NCI-H526 (cell line): ENCODE results near the gene KCNQ5.

ENCODE experiments used
- DNase-seq, 2 experiments: peaks; one replicate each; lab custom pipeline; 2025; lab: John Stamatoyannopoulos, UW

Gene KCNQ5

GRCh38 chr6:73004231-73004630 is 382.4 kb downstream of the KCNQ5 start:
- no peak for DNase-seq

- DNase-seq = peak in 1 of 2 experiments; percentile 28
These were observed 383.0 kb downstream of the KCNQ5 start for GRCh38 chr6:73004861-73005260.

GRCh38 chr6:73006146-73006545 is 384.3 kb downstream of the KCNQ5 start:
- no peak for DNase-seq

GRCh38 chr6:73011945-73012344 is 390.1 kb downstream of the KCNQ5 start:
- no peak for DNase-seq

GRCh38 chr6:73017476-73017875 is 395.6 kb downstream of the KCNQ5 start:
- no peak for DNase-seq

- DNase-seq = no peak
These were observed 402.7 kb downstream of the KCNQ5 start for GRCh38 chr6:73024598-73024997.

GRCh38 chr6:73027691-73028090 is 405.8 kb downstream of the KCNQ5 start:
- DNase-seq = peak; percentile 15 to 16

GRCh38 chr6:73028124-73028766 is 406.4 kb downstream of the KCNQ5 start:
- DNase-seq = peak; percentile 12 to 42

- DNase-seq = no peak
These were observed 407.1 kb downstream of the KCNQ5 start for GRCh38 chr6:73028893-73029450.

GRCh38 chr6:73030257-73030656 is 408.4 kb downstream of the KCNQ5 start:
- DNase-seq = no peak

GRCh38 chr6:73030791-73031782 is 409.2 kb downstream of the KCNQ5 start:
- DNase-seq = no peak

- DNase-seq = no peak
These were observed 410.7 kb downstream of the KCNQ5 start for GRCh38 chr6:73032586-73032985.

GRCh38 chr6:73036689-73037088 is 414.8 kb downstream of the KCNQ5 start:
- DNase-seq = no peak

GRCh38 chr6:73041051-73041450 is 419.2 kb downstream of the KCNQ5 start:
- no peak for DNase-seq

GRCh38 chr6:73042892-73043291 is 421.0 kb downstream of the KCNQ5 start:
- DNase-seq = no peak

GRCh38 chr6:73043446-73043845 is 421.6 kb downstream of the KCNQ5 start:
- DNase-seq = no peak

- no peak for DNase-seq
These were observed 423.7 kb downstream of the KCNQ5 start for GRCh38 chr6:73045609-73046008.

GRCh38 chr6:73047801-73048200 is 425.9 kb downstream of the KCNQ5 start:
- DNase-seq = no peak

- no peak for DNase-seq
These were observed 428.2 kb downstream of the KCNQ5 start for GRCh38 chr6:73049971-73050594.

- DNase-seq = no peak
These were observed 428.8 kb downstream of the KCNQ5 start for GRCh38 chr6:73050706-73051105.

- no peak for DNase-seq
These were observed 429.3 kb downstream of the KCNQ5 start for GRCh38 chr6:73051147-73051546.

- DNase-seq = no peak
These were observed 433.1 kb downstream of the KCNQ5 start for GRCh38 chr6:73054958-73055357.
